DOHH2 (cell line): ENCODE data around the gene ZNF141.
A peak's percentile ranks its signal among the peaks of the same experiment; 100 is the strongest.

Source experiments
- H3F3A ChIP-seq: fragments of 200-600 bp; sonication (generic), shearing (Covaris generic); 2 replicates; pipeline ENCODE4 v1.6.0; 2016; ENCODE audit warnings: antibody characterized with exemption, mild to moderate bottlenecking; ENCODE audit not compliant: control insufficient read depth, insufficient read depth
- H3K27ac ChIP-seq: fragments of 200-600 bp; sonication (generic); 2 replicates; pipeline ENCODE4 v1.5.1; 2014; ENCODE audit warnings: low read depth, mild to moderate bottlenecking, low read length, moderate library complexity
- H3K27me3 ChIP-seq: fragments of 200-600 bp; sonication (generic); 2 replicates; pipeline ENCODE4 v1.6.1; 2014; ENCODE audit warnings: mild to moderate bottlenecking, low read length, mixed read lengths; ENCODE audit not compliant: control insufficient read depth
- H3K36me3 ChIP-seq: fragments of 200-600 bp; sonication (generic); 2 replicates; pipeline ENCODE4 v1.6.1; 2014; ENCODE audit warnings: mild to moderate bottlenecking, low read length, moderate library complexity, mixed read lengths; ENCODE audit not compliant: control insufficient read depth
- H3K4me1 ChIP-seq: fragments of 200-600 bp; sonication (generic); 2 replicates; pipeline ENCODE4 v1.6.1; 2014; ENCODE audit warnings: mild to moderate bottlenecking, low read length, mixed read lengths; ENCODE audit not compliant: control insufficient read depth
- H3K4me2 ChIP-seq: fragments of 200-600 bp; sonication (generic); 2 replicates; pipeline ENCODE4 v1.6.0; 2014; ENCODE audit warnings: mild to moderate bottlenecking, low read length, moderate library complexity
- H3K4me3 ChIP-seq: fragments of 200-600 bp; sonication (generic); 2 replicates; pipeline ENCODE4 v1.5.1; 2014; ENCODE audit warnings: mild to moderate bottlenecking, low read length, mixed read lengths
- H3K79me2 ChIP-seq: fragments of 200-600 bp; sonication (generic); 2 replicates; pipeline ENCODE4 v1.6.1; 2014; ENCODE audit warnings: mild to moderate bottlenecking, low read length, mixed read lengths; ENCODE audit not compliant: control insufficient read depth
- H3K9me2 ChIP-seq: fragments of 200-600 bp; sonication (generic); replicated peaks from 2 replicates; pipeline ENCODE4 v1.6.1; 2014; ENCODE audit warnings: mild to moderate bottlenecking, low read length, mixed read lengths; ENCODE audit not compliant: control insufficient read depth
- H3K9me3 ChIP-seq: fragments of 200-600 bp; sonication (generic); 2 replicates; pipeline ENCODE4 v1.6.1; 2014; ENCODE audit warnings: antibody characterized with exemption, low read length, mixed read lengths; ENCODE audit not compliant: control insufficient read depth, insufficient read depth
- H4K20me1 ChIP-seq: fragments of 200-600 bp; sonication (generic); 2 replicates; pipeline ENCODE4 v1.6.0; 2014; ENCODE audit warnings: low read depth, mild to moderate bottlenecking, antibody characterized with exemption, low read length, moderate library complexity; ENCODE audit not compliant: control insufficient read depth, insufficient read depth
- EZH2phosphoT487 ChIP-seq: fragments of 200-600 bp; sonication (generic); IDR thresholded peaks from 2 replicates; pipeline ENCODE4 v1.6.1; 2017; ENCODE audit warnings: borderline replicate concordance, mild to moderate bottlenecking, antibody characterized with exemption, low read length, moderate library complexity, mixed read lengths
- TF ChIP-seq, protein P1 (sequence below): fragments of 200-600 bp; sonication (generic); IDR thresholded peaks from one replicate; pipeline ENCODE4 v1.5.1; 2014; ENCODE audit warnings: antibody characterized with exemption, mild to moderate bottlenecking, low read depth, low read length; ENCODE audit not compliant: poor library complexity, severe bottlenecking

Gene ZNF141

GRCh38 chr4:373062-373839 is 35.6 kb downstream of the ZNF141 start:
- H3F3A ChIP-seq: no peaks in the 10 kb centered on the region
- H3K27me3 ChIP-seq: no peaks in the 10 kb centered on the region
- H3K79me2 ChIP-seq: no peaks in the 10 kb centered on the region
- H4K20me1 ChIP-seq: no peaks in the 10 kb centered on the region
- H3K36me3 ChIP-seq: peaks cover 42% of the 10 kb centered on the region
- H3K9me3 ChIP-seq: peaks cover 64% of the 10 kb centered on the region
- H3K4me3 ChIP-seq: no peak overlapping the region
- TF ChIP-seq, protein P1, sequence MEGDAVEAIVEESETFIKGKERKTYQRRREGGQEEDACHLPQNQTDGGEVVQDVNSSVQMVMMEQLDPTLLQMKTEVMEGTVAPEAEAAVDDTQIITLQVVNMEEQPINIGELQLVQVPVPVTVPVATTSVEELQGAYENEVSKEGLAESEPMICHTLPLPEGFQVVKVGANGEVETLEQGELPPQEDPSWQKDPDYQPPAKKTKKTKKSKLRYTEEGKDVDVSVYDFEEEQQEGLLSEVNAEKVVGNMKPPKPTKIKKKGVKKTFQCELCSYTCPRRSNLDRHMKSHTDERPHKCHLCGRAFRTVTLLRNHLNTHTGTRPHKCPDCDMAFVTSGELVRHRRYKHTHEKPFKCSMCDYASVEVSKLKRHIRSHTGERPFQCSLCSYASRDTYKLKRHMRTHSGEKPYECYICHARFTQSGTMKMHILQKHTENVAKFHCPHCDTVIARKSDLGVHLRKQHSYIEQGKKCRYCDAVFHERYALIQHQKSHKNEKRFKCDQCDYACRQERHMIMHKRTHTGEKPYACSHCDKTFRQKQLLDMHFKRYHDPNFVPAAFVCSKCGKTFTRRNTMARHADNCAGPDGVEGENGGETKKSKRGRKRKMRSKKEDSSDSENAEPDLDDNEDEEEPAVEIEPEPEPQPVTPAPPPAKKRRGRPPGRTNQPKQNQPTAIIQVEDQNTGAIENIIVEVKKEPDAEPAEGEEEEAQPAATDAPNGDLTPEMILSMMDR: no peak
- no peak for TF ChIP-seq EZH2phosphoT487
- no peaks in the 10 kb centered on the region for H3K4me1 ChIP-seq
- no peaks in the 10 kb centered on the region for H3K9me2 ChIP-seq
- no peak overlapping the region for H3K27ac ChIP-seq
- H3K4me2 ChIP-seq: no peak overlapping the region

GRCh38 chr4:374298-375160 is 36.9 kb downstream of the ZNF141 start:
- Histone ChIP-seq H3K9me2 (no peaks in the 10 kb centered on the region), H3K36me3 (peaks cover 42% of the 10 kb centered on the region), H3K79me2 (no peaks in the 10 kb centered on the region), H3K4me2 (no peak overlapping the region), H3K27ac (no peak overlapping the region), H3K9me3 (peaks cover 60% of the 10 kb centered on the region), H3F3A (no peaks in the 10 kb centered on the region), H3K27me3 (no peaks in the 10 kb centered on the region), H3K4me3 (no peak overlapping the region), H3K4me1 (no peaks in the 10 kb centered on the region), H4K20me1 (no peaks in the 10 kb centered on the region)
- TF ChIP-seq, protein P1: no peak
- TF ChIP-seq EZH2phosphoT487: no peak

DNA sequence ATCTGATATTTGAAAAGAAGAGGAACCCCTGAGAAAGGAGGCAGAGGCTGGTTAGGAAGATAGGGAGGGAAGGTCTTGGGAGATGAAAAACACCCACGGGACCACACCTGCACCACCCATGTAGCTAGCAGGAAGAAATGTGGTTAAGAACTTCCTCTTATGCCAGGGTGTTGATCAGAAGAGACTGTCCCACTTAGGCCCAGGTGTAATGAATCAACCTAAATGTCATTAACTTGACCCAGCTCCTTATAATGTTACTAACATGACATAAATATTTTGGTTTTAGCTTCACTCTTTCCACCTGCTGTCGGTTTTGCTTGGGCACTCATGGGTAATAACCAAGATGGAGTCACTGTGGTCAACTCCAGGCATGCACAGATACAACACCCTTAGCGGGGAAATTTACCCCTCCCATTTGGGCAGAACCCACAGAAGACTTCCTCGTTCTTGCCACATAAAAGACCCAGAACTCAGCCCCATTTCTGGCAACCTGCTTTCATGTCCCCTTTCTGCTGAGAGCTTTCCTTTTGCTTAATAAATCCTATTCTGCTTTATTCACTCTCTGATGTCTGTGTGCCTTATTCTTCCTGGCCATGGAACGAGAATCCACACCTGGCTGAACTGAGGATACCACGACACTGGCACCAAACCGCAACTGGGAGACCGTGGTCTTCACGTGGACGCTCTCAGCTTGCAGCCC is 46.8 kb downstream of the ZNF141 start:
- TF ChIP-seq, protein P1: no peak
- no peak for TF ChIP-seq EZH2phosphoT487
- no peaks in the 10 kb centered on the region for H3K9me2 ChIP-seq
- peaks cover 3% of the 10 kb centered on the region; the same call in 1 of the 2 replicates for H3F3A ChIP-seq
- H3K27me3 ChIP-seq: no peaks in the 10 kb centered on the region
- H3K36me3 ChIP-seq: peaks cover 3% of the 10 kb centered on the region
- H3K9me3 ChIP-seq: peaks cover 40% of the 10 kb centered on the region
- no peaks in the 10 kb centered on the region for H4K20me1 ChIP-seq
- H3K4me2 ChIP-seq: peak overlapping the region; percentile 43
- peak overlapping the region; percentile 67 for H3K27ac ChIP-seq
- no peaks in the 10 kb centered on the region for H3K79me2 ChIP-seq
- H3K4me3 ChIP-seq: peak overlapping the region; percentile 40; the same call in 1 of the 2 replicates
- H3K4me1 ChIP-seq: peaks cover 14% of the 10 kb centered on the region
